Endometrial microvascular endothelial cells (primary cell): ENCODE results near the gene TNFRSF1A. TPM values are rescaled to one million over a fixed set of nuclear protein-coding genes. Genes with fewer than 3 reads are reported as not detected.
"Not testable (repeated sequence)": the region's sequence is repeated elsewhere in the genome, so short reads cannot be mapped to it uniquely, and the experiment has no call there.

Experiments used
- in situ Hi-C: cut with HindIII; loops from 2 replicates; pipeline ENCODE4 v1.10.0; 2017; ENCODE audit warnings: low sequenced_read_pairs, low pct_unique_long_range_greater_than_20kb; ENCODE audit errors: inconsistent ontology term
- total RNA-seq: library from RNA; depleted of rRNA; stranded (reverse); fragments of >200 nt; gene quantifications from one replicate; pipeline ENCODE4 v1.2.3, GENCODE V29; 2015; ENCODE audit errors: inconsistent ontology term

TNFRSF1A gene
- total RNA-seq, 1 donor from 2014 or later: 254 TPM

DNA sequence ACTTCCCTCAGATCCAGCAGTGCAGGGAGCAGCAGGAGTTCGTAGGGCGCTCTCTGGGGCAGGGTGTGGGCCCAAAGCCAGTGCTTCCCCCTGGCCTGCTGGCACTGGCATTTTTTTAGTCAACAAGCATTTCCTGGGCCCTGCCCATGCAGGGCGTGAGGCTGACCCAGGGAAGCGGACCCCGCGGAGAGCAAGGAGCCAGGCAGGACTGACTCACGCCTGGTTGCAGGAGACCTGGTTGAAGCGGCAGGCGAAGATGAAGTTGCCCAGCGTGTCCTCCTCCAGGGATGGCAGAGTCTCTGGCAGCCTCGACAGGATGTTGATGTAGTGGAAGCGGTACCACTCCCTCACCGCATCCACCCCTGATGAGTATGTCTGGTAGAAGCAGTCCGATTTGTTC lies 20.0 kb upstream of the TNFRSF1A start:
- in situ Hi-C loops: no loop called here

DNA sequence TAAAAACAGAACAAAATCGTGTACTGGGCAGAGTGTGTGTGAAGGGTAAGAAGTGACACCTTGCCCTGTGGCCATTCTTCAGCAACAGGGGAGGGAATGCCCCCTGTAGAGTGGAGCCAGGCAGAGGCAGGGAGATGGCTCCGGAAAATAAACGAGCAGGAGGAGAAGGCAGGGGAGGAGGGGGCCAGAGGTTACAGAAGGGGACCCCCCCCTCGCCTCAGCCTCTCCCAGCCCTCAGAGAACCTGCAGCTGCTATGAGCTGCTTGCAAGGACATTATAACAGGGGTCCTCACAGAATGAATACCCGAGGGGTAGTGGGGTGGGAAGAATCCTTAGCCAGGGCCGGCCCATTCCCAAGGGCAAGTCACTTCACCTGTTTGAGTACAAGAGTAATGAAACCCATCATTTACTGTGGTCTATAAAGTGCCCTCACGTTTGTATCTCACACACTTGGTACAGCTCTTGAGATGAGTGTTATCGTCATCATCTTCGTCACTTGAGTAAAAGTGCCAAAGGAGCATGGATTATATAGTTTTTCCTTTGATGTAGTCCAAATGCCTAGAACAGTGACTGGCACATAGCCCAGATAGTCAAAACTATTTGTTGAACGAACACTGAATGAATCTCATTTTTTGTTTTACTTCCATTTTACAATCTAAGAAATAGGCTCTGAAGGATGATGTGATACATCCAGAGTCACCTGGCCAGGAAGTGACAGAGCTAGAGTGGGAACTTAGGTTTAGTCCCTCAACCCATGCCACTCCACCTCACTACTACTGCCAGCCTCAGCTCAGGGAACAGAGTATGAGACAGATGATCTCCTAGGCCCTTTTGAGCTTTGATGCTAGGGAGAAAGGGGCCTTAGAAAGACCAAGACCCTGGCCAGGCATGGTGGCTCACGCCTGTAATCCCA lies 19.0 kb upstream of the TNFRSF1A start:
- in situ Hi-C loops: no loop called here

DNA sequence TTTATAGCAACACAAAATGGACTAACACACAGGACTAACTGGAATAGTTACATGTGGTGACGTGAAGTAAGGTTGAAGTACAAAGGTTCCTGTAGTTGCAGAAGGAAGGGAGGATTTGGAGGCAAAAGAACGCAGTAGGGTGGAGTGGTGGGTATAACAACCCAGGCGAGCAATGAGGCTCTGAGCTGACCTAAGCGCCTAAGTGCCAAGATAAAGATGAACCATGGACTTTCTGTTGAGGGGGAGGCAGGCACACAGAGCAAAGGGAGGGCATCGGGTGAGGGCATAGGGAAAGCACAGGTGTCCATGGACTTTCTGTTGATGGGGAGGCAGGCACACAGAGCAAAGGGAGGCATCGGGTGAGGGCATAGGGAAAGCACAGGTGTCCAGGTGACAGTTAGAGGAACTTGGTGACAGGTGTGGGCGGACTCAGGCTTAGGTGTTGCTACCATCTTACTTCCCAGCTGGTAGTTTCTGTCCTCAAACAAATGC lies 18.2 kb upstream of the TNFRSF1A start:
- in situ Hi-C loops: no loop called here

DNA sequence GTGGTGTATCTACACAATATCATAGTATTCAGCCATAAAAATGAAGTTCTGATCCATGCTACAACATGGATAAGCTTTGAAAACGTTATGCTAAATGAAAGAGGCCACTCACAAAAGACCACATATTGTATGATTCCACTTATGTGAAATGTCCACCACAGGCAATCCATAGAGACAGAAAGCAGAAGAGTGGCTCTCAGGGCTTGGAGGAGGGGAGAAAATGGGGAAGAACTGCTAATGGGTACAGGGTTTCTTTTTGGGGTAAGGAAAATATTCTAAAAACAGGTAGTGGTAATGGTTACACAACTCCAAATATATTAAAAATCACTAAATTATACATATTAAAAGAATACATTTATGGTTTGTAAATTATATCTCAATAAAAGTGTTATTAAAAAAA lies 17.0 kb upstream of the TNFRSF1A start:
- in situ Hi-C loops: no loop called here

DNA sequence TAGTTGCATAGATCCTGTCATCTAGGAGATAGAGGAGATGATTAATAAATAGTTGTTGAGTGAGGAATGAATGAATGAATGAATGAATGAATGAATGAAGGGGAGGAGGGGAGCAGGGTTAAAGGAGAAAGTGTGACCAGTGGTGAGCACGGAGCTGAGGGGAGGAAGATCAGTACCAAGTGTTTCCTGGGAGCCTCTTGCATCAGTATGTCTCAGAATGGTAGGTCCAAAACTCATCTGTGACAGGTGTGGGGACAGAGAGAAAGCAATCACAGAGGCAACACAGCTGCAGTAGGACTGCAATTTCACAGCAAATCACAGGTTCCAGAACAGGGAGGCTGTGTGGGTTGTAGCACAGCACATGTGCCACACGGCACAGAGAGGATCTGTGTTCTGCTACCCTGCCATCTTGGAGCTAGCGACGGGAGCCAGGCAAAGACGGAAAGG lies 14.5 kb upstream of the TNFRSF1A start:
- in situ Hi-C loops: no loop called here

DNA sequence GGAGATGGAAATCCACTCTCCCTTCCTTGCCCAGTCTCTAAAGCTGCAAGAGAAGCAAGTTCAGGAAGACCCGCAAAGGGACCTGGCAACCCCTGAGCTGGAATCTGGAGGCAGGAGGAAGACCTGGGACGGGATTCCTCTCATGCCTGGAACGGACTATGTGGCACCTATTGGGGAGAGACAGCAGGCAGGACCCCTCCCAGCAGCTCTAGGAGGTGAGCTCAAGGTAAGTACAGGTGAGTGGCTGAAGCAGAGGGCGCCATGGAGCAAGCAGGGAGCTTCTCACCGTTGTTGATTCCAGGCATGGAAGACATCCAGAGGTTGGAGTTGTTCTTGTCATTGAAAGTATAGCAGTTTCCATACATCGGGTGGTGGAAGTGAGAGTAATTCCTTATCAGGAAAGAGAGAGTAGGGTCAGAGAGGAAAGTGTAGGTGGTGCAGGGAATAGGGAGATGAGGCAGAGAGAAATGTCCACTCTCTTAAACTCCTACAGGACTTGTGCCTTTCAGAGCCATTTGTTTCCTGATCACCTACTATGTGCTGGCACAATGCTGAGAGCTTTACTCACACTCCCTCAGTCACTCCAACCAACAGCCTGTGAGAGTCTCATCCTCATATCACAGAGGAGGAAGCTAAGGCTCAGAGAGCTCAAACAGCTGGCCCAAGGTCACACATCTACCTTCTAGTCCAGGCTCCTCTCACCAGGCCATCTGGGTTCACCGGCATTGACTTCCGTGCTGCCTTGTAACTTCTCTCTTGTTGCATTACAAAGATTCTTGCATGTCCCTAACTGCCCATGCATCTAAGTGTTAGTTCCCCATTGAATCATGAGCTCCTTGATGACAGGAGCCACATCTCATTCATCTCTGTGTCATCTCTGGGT lies 13.9 kb upstream of the TNFRSF1A start:
- in situ Hi-C loops: no loop called here

DNA sequence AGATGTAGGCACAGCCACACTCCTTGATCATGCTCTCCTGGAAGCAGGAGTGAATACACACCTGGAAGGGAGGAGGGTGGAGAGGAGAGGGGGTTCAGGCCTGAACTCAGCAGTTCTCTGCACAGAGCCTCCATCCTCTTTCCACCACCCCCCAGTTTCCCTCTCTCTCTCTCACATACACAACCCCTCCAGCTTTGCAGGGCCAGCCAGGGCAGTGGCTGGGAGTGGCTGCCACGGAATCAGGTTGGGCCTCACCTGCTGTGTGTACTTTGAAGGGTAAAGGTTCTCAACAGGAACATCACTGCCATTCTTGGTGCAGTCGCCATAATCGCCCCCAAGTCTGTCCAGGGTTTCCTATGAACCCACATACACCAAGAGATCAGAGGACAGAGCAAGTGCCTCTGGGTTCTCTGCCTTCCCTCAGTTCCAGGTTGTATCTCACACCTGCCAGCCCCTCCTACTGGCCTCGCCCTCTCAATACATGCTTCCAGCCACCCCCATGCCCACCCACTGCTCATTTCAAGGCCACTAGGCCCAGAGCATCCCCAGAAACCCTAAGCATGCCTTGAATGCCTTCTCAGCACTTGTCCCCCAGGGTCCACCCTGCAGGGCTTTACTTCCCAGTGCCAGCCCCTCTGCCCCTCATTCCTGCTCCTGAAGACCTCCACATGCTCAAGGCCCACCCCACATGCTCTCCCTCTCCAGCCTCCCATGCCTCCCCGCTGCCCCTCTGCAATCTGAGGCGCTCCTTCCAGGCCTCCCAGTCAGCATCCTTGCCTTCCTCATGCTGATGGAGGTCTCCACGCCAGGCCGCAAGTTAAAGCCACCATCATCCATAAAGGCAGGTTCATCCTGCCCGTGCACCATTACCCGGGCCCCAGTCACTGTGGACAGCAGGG lies 12.9 kb upstream of the TNFRSF1A start:
- in situ Hi-C loops: no loop called here

DNA sequence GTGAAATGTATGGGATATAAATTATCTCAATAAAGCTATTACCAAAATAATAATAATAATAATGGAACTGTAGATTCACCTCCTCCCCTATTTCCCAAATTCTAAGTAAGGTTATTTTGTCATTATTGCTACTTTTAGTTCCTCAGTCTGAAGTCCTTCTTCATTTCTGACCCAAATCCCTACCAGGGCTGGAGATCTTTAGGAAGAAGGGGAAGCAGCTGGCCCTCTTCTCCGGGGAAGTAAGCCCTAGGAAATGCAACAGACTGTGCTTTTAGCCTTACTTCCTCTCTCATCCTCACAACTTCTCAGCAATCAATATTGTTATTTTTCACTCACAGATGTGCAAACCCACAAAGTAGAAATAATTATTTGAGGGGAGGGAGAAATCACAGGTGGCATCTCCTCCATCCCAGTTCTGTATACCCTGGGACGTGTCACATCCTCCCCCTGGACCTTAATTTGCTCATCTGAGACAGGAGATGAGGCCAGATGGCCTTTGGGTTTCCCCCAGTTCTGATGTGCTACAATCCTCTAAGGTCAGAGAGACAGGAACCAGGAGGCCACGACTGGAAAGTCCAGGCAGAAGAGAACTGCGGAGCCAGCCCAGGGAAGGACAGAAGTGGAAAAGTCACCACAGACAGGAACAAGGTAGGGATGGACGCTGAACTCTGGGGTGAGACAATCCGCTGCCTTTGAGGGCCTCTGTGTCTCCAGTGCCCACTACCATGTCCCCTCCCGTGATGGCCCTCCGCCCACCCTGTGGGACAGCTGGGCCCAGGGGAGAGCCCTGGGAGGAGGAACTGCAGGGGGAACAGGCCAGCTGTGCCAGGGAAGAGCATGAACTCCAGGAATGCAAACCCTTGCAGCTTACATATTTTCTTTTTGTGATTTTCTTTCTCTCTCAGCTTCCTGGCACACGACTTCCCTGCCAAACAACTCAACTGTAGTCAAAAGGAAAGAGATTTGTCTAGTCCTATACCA lies 10.6 kb upstream of the TNFRSF1A start:
- in situ Hi-C loops: no loop called here

DNA sequence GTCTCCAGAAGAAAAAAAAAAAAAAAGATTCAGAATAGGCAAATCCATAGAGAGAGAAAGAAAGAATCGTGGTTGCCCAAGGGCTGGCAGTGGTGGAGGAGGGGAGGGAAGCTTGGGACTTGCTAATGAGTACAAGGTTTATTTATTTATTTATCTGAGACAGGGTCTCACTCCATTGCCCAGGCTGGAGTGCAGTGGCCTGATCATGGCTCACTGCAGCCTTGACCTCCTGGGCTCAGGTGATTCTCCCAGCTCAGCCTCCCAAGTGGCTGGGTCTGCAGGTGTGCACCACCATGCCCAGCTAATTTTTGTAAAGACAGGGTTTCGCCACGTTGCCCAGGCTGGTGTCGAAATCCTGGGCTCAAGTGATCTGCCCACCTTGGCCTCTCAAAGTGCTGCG lies 9.7 kb upstream of the TNFRSF1A start:
- in situ Hi-C loops: no loop called here

DNA sequence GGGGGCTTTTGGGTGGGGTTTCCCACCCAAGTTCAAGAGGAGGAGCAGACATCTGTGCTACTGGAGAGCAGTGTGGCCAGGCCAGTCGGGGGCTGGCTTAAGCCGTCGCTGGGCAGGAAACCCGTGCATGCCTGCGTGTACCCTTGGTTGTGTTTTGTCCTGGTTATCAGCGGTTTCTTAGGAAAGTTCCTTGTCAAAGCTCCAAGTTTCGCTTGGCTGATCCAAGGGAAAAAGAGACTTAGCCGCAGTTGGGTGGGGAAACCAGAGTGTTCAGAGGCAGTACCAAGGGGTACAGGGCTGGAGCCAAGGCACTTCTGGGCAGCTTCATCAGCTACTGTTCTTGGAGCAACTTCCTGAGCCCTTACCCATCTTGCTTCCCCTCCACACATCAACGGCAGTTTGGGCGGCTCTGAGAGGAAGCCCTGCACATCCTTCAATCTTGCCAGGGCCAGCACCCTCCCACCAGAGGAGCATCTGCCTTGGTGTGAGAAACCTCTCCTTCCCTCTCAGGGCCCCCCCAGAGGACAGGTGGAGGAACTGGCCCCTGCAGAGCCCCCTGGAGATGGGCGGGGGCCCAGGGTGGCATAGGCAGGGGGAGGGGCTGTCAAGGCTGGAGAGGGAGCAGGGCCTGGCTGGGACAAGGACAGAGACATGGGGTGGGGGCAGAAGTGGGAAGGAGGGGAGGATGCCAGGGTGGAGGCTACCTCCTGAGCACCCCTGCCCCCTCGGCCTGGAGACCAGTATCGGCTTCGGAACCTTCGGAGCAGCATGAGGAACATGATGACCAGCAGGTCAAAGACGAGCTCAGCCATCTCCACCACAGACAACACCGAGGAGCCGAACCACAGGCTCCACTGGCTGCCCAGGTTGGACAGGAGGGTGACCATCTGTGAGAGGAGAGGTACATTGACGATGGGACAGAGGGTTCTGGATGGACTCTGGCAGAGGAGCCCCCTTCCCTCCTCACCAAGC lies 5.8 kb upstream of the TNFRSF1A start:
- in situ Hi-C loops: no loop called here

DNA sequence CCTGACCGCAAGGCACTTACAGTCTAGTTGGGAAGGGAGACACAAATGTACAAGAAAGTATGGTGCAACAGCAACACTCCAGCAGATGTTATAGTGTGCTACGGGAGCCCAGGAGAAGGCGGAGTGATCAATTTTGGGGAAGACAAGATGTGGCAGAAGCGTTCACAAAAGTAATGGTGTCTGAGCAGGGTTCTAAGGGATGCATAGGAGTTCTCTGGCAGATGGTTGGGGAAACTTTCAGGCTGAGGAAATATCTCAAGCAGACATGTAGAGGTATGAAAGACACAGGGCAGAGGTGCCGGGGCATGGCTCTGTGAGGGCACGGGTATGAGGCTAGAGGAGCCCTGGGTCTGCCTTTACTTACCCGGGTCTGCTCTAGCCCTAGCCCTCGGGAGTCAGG lies 5.1 kb upstream of the TNFRSF1A start:
- in situ Hi-C loops: no loop called here

DNA sequence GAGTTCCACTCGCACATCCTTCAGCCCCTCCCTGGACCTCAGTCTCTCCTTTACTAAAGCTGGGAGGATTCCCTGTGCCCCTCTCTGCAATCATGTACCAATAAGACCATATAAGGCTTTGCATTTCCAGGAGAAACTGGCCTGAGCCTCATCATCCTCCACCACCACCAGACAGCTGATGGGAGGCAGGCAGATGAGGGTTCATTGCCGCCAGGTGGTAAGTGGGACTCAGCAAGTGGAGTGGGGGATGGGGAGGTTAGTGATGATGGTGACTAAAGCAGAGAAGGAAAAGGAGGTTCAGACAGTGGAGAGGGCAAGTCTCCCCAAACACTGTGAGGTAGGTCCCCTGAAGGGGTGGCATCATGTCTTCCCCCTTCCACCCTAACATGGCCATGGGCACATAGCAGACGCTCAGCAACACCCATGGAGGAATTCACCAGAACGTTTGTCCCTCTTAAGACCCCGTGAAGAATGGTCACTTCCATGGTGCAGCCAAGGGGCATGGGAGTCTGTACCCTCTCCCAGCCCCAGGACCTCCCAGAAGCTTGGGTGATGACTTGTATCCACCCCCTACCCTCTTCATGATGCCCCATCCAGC lies 4.5 kb upstream of the TNFRSF1A start:
- in situ Hi-C loops: no loop called here

DNA sequence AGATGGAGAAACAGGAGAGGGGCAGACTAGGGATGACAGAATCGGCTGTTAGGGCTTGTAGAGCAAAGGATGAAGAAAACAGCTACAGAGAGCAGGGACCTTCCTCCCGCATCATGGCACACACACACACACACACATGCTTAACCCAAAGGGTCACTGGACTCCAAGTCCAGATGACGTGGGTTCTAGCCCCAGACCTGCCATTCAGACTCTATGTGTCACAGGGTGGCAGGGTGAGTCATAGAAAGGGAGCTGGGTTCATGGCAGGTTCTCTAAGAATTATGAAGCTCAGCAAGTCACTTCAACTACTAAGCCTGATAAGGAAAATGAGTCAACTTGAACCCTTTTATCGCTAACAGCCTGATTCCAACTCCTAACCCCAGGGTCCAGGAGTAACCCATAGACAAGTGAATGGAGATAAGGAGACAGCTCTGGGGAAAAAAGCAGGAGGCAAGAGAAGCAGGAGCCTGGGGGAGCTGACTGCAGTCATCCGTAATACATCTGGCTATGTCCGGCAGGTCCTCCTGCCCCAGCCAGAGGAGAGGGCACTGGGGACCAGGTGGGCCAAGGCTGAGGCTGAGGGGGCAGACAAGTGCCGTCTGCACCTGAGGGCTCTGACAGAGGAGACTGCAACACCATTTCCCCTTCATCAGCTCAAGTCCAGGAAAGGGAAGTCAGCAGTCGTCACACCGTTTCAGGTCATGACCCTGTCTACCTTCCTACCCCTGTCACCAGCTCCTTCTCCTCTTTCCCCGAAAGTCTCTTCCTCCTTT lies 3.6 kb upstream of the TNFRSF1A start:
- in situ Hi-C loops: no loop called here

DNA sequence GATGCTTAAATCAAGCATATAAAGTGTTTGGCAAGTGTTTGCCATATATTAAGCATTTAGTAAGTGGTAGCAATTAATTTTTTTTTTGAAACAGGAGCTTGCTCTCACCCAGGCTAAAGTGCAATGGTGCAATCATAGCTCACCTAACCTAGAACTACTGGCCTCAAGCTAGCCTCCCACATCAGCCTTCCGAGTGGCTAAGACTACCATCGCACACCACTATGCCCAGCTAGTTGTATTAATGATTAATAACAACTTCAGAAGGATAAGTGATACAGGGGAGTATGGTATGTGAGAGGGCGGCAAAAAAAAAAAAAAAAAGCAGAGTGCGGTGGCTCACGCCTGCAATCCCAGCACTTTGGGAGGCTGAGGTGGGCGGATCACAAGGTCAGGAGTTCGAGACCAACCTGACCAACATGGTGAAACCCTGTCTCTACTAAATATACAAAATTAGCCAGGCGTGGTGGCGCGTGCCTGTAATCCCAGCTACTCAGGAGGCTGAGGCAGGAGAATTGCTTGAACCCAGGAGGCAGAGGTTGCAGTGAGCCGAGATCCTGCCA lies 2.3 kb upstream of the TNFRSF1A start:
- in situ Hi-C loops: not testable (repeated sequence)

DNA sequence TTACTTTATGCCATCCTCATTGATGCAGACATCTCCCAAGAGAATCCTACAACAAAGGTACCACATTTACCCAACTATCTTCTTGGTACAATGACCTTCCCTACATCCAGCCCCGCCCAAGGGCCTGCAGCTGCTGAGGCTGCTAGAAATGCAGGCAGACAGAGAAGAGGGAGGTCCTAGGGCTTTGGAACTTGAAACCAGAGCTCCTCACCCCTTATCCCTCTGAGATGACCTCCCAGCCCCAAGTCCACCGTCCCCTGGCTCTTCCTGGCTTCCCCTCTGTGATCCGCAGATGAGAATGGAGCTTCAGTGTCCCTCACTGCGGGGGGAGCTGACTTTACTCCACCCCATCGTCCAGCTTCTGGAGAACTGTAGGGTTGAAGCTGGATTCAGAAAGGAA lies 1.6 kb upstream of the TNFRSF1A start:
- in situ Hi-C loops: no loop called here
